ENCODE data around the gene FGF6.
A peak's percentile ranks its signal among the peaks of the same experiment; 100 is the strongest.

Gene FGF6

DNA sequence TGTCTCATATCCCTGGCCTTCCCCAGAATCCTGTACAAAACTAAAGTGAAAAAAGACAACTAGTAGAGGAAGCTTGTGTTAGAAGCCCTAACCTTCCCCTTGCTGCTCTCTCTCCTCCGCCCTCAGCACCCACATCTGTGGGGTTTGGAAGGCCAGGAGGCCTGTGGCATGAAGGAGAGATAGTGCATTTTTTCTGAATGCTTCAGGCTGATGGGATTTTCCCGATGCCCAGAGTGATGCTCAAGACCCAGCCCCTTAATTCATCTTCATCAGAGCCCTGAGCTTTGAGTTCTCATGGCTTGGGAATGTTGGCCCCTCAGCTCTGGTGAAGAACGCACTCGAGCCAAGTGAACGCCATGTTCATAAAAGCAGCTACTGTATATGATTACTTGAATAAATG, 5.9 kb downstream of the FGF6 start:
- no peak overlapping the region for H3K4me3 ChIP-seq (ENCODE audit: low read depth, low read length)
- DNase-seq (ENCODE audit: low read depth): no peak
- TF ChIP-seq, protein P1, sequence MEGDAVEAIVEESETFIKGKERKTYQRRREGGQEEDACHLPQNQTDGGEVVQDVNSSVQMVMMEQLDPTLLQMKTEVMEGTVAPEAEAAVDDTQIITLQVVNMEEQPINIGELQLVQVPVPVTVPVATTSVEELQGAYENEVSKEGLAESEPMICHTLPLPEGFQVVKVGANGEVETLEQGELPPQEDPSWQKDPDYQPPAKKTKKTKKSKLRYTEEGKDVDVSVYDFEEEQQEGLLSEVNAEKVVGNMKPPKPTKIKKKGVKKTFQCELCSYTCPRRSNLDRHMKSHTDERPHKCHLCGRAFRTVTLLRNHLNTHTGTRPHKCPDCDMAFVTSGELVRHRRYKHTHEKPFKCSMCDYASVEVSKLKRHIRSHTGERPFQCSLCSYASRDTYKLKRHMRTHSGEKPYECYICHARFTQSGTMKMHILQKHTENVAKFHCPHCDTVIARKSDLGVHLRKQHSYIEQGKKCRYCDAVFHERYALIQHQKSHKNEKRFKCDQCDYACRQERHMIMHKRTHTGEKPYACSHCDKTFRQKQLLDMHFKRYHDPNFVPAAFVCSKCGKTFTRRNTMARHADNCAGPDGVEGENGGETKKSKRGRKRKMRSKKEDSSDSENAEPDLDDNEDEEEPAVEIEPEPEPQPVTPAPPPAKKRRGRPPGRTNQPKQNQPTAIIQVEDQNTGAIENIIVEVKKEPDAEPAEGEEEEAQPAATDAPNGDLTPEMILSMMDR (IDR thresholded peaks at IDR 0.05; ENCODE audit: low read depth, low read length): no peak
- no peak for TF ChIP-seq MYC (IDR thresholded peaks at IDR 0.05; ENCODE audit: low read depth, low read length)
- TF ChIP-seq POLR2A (IDR thresholded peaks at IDR 0.05; ENCODE audit: extremely low read depth, insufficient read length): no peak
- TF ChIP-seq, protein P2, sequence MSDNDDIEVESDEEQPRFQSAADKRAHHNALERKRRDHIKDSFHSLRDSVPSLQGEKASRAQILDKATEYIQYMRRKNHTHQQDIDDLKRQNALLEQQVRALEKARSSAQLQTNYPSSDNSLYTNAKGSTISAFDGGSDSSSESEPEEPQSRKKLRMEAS (IDR thresholded peaks at IDR 0.05; ENCODE audit: low read depth, low read length): no peak

DNA sequence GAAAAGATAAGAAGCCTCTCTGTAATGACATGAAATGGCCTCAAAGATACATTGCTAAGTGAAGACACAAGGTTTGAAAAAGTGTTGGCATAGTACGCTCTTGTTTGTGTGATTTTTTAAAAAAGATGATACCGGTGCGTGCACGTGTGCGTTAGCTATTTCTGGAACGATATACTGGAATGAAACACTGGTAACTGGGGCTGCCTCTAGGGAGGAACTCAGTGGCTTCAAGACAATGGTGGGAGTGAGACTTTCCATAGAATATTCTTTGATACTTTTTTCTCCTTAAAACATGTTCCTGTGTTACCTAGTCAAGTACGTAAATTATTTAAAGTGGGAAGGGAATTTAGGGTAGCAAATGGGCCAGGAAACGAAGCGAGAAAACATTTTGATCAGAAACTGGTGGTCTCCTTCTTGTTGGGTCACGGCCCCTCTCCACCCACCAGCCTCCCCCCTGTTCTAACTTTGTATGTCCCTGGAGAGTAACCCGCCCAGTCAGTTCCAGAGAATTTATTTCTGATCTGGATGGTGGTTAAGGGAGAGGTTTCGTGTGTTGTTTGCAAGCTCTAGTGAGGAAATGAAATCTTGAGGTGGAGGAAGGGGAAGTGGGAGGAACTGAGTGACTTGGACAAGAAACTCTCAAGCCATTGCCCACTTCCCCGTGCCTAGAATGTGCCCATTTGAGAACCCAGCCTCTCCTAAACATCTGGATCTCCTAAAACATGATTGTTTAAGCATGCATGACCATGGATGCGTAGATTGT, 6.6 kb downstream of the FGF6 start:
- no peak overlapping the region for H3K4me3 ChIP-seq (ENCODE audit: low read depth, low read length)
- peak; percentile 94 for DNase-seq (ENCODE audit: low read depth)

DNA sequence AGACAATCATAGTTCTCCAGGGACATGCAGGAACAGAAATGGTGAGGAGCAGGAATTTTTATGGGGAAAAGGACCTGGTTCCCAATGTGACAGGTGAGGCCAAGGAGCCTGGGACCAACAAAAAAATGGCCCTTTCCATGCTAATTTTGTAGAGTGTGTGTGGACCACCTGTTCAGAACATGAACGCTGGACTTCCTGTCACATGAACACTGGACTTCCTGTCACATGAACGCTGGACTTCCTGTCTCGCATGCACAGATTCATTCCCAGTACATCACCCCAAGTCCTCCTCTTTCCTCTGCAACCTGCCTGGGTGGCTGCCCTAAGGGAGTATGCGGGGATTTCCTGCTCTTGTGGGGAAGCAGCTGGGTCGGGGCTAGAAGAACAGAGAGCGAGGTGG, 10.1 kb downstream of the FGF6 start:
- no peak overlapping the region for H3K4me3 ChIP-seq (ENCODE audit: low read depth, low read length)
- DNase-seq (ENCODE audit: low read depth): peak; percentile 40
- no peak for TF ChIP-seq MYC (IDR thresholded peaks at IDR 0.05; ENCODE audit: low read depth, low read length)
- TF ChIP-seq, protein P2 (IDR thresholded peaks at IDR 0.05; ENCODE audit: low read depth, low read length): peak; percentile 51; the same call in 1 of the 2 replicates

More for the DNA sequence above, 6.6 kb downstream of the FGF6 start:
- no peak for TF ChIP-seq MYC (IDR thresholded peaks at IDR 0.05; ENCODE audit: low read depth, low read length)
- TF ChIP-seq, protein P1 (IDR thresholded peaks at IDR 0.05; ENCODE audit: low read depth, low read length): no peak
- TF ChIP-seq, protein P2 (IDR thresholded peaks at IDR 0.05; ENCODE audit: low read depth, low read length): no peak
- TF ChIP-seq POLR2A (IDR thresholded peaks at IDR 0.05; ENCODE audit: extremely low read depth, insufficient read length): no peak

DNA sequence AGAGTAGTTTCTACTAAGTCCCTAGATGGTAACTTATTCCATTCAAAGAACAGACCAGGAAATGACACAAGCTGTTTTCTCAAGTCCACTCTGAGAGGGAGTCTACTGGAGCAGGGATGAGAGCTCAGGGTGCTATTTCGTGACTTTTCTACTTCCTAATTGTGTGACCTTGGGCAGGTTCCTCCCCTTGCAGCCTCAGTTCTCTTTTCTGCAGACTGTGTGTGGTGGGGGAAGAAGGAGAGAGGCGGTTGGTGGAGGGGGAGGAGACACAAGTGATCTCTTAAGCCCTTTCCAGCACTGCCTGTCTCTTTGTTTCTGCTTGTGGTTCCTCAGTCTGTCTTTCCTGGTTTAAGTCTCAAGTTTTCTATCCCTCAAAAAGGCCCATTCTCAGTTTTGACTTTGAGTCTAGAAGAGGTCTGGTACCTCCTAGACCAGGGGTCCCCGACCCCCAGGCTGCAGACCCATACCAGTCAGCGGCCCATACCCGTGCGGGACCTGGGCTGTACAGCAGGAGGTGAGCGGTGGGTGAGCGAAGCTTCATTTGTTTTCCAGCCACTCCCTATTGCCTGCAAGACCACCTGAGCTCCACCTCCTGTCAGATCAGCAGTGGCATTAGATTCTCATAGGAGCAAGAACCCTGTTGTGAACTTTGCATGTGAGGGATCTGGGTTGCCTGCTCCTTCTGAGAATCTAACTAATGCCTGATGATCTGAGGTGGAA, 10.7 kb downstream of the FGF6 start:
- H3K4me3 ChIP-seq (ENCODE audit: low read depth, low read length): peak overlapping the region; percentile 35
- DNase-seq (ENCODE audit: low read depth): peak; percentile 98
- TF ChIP-seq, protein P1 (IDR thresholded peaks at IDR 0.05; ENCODE audit: low read depth, low read length): no peak
- TF ChIP-seq POLR2A (IDR thresholded peaks at IDR 0.05; ENCODE audit: extremely low read depth, insufficient read length) (peak; percentile 45), MYC (IDR thresholded peaks at IDR 0.05; ENCODE audit: low read depth, low read length) (peak; percentile 65)
- TF ChIP-seq, protein P2 (IDR thresholded peaks at IDR 0.05; ENCODE audit: low read depth, low read length): peak; percentile 67

DNA sequence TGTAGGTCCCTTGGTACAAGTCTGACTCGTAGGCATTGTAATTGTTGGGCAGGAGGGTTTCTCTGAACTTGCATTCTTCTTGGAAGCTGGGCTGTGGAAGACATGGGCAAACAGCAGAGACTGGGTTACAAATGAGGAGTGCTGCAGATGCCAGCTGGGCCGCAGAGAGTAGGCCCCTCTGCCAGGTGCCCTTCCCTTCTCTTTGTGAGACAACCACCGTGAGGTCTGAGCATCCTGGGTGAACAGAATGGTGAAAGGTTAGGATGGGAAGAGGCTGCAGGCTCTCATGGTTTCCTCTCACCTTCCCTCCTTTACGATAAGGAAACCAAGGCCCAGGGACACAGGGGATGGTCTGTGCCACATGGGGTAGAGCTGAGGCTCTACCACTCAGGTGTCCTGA, 11.3 kb downstream of the FGF6 start:
- TF ChIP-seq POLR2A (IDR thresholded peaks at IDR 0.05; ENCODE audit: extremely low read depth, insufficient read length) (no peak), MYC (IDR thresholded peaks at IDR 0.05; ENCODE audit: low read depth, low read length) (no peak)
- TF ChIP-seq, protein P1 (IDR thresholded peaks at IDR 0.05; ENCODE audit: low read depth, low read length): no peak
- TF ChIP-seq, protein P2 (IDR thresholded peaks at IDR 0.05; ENCODE audit: low read depth, low read length): no peak

DNA sequence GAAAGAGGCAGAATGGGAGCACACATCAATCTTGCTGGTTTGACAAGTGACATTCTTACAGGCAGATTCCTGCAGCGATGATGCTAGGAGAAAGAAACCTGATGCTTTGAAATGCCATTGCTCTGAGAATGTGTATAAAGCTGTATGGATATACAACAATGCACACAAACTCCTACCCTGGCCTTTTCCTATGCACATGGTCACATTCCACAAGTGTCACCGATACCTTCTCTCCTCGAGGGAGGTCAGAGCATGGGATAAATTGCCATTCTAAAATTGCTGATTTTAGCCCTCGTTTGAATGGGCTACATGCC, 11.9 kb downstream of the FGF6 start:
- H3K4me3 ChIP-seq (ENCODE audit: low read depth, low read length): no peak overlapping the region
- DNase-seq (ENCODE audit: low read depth): no peak
- TF ChIP-seq MYC (IDR thresholded peaks at IDR 0.05; ENCODE audit: low read depth, low read length) (no peak), POLR2A (IDR thresholded peaks at IDR 0.05; ENCODE audit: extremely low read depth, insufficient read length) (no peak)
- TF ChIP-seq, protein P2 (IDR thresholded peaks at IDR 0.05; ENCODE audit: low read depth, low read length): no peak
- TF ChIP-seq, protein P1 (IDR thresholded peaks at IDR 0.05; ENCODE audit: low read depth, low read length): no peak

More for the DNA sequence above, 11.3 kb downstream of the FGF6 start:
- peak overlapping the region; percentile 22 for H3K4me3 ChIP-seq (ENCODE audit: low read depth, low read length)
- peak; percentile 20 for DNase-seq (ENCODE audit: low read depth)
